22Rv1 (cell line): ENCODE measurements around the gene ACACB.

Source experiments
- CTCF ChIP-seq: fragments of 450-650 bp; IDR thresholded peaks from 2 replicates; pipeline ENCODE4 v1.5.1; 2017; ENCODE audit warnings: mild to moderate bottlenecking
- ZFX ChIP-seq: fragments of 450-650 bp; IDR thresholded peaks from 2 replicates; pipeline ENCODE4 v1.6.1; 2017; ENCODE audit warnings: antibody characterized with exemption, borderline replicate concordance

GRCh38 chr12:109228664-109229063, 112.3 kb downstream of the ACACB start:
- no peak for TF ChIP-seq CTCF
- TF ChIP-seq ZFX: no peak
